HG03558 (cell line): ENCODE measurements around the gene EIF3K.

Source experiments
- ATAC-seq: cut with Tn5 transposase; IDR thresholded peaks from one replicate; pipeline ENCODE4 v1.9.1; 2021; ENCODE audit warnings: moderate number of reproducible peaks; ENCODE audit not compliant: unreplicated experiment; ENCODE audit errors: extremely low read depth

Gene EIF3K

DNA sequence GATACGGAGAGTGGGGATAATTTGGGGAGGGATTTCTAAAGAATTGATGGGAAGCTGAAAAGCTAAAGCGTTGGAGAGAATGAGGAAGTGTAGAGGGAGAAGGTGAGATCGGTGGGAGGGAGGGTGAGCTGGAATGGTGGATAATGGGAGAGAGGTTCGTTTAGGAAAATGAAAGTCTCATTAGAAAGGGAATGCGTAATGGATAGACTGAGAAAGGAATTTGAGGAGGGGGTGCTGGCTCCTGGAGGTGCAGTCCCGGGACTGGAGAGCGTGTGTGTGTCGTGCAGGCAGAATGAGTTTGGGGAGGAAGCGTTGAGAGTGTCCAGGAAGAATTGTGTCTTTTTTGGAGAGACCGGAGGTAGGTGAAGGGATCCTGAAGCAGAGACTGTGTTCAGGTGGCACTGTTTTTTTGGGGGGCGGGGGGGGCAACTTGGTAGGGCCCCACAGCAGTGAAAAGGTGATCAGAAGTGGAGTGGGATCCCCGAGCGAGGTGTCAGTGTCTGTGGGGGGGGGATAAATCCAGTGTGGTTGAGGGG is 29.8 kb downstream of the EIF3K start:
- ATAC-seq: no peak

DNA sequence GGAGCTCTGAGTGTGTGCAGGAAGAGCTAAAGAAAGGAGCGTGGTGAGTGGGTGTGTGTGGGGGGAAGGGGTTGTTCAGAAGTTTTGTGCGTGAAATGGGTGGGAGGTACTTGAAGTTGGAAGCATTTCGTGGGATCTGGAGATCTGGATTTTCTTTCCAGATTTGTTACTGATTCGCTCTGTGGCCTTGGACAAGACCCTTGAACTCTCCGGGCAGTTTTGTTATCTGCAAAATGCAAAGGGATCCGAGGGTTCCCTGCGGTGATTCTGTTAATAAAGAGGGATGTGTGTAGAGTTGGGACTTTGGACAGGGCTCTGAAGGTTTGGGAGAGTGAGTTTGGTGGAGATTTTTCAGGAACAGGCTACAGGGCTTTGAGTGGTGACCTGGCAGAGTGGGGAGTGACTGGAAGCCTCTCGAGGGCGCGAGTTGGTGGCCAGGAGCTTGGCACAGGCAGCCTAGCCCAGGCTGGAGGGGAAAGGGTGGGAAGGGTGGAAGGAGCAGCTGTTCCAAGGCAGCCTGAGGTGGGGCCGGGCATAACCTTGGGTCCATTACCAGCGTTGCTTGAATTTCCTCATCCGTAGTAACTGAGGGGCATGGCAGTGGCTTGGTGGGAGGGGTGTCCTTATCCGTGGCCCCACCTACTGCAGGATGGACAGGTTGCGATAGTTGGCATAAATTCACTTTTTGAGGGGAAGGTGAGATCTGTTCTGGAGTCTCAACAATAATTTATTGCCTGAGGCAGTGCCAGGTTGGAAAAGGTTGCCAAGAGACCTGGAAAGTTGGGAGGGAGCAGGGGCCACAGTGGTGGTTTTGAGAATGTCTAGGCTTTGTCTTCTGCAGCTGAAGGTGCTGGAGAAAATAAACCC is 30.6 kb downstream of the EIF3K start:
- no peak for ATAC-seq

DNA sequence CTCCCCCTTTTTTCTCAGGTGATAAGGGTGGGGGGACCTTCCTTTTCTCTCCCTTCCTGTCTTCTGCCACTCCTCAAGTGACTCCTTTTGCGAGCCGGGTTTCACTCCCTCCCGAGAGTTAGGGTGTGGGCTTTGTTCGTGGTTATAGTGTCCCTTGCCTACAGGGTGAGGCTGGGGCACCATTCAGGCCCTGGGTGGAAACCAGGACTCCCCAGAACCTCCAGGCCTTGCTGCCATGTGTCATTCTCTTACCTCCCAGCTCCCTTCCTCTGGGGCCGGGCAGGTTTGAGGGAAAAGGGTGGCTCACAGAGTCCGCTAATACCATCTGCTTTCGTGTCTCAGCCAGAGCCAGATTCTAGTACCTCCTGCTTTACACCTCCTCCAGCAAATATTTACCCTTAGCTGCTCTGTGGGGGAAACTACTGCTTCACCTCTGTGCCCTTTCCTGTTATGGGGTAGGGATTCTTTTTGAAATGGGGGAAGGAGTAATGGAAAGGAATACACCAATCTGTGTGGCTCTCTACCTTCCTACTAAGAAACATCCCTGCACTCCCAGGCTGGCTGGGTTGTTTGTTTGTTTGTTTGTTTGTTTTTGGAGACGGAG is 31.3 kb downstream of the EIF3K start:
- no peak for ATAC-seq

DNA sequence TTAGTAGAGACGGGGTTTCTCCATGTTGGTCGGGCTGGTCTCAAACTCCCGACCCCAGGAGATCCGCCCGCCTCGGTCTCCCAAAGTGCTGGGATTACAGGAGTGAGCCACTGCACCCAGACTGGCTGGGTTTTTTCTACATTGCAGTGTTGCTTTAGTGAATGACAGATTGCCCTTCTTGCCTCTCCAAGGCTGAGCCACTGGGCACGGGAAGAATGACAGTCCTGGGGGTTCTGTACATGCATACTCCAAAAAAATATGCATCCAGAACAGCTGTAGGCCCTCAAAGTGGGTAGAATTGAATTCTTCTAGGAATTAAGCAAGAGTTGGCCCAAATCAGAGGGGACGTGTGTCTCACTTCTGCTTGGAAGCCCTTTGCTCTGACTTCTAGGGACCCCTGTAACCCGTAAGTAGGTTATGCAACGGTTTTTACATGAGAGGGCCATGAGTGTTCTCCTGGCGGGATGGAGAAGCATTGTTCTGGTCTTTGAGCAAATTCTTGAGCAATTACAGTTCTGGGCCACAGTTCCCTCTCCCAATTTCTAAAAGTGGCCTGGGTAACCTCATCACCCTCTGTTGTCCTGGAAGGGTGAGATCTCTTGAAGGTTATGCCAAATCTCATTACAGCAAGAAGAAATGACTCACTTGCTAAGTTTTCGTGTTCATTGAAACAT is 32.1 kb downstream of the EIF3K start:
- ATAC-seq: no peak

DNA sequence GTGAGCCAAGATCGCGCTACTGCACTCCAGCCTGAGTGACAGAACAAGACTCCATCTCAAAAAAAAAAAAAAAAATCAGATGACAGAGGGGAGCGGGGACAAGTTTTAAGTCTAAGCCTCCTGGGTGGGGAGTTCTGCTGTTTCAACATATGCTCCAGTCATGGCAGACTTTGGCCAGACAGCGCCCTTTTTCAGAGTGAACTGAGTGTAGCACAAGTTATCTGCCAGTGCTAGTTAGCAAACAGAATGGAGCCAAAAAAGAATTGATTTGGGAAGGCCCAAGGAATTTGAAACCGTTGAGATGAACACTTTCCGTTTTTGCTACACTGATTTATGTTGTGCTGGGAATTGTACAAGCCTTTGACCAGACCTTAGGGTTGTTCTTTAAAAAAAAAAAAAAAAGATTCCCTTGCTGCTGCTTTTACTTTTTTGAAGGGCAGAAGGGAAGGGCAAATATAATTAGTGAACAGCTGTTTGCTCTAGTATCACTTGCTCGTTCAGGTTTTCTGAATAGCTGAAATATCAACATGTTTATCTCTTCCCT is 34.1 kb downstream of the EIF3K start:
- ATAC-seq: no peak

DNA sequence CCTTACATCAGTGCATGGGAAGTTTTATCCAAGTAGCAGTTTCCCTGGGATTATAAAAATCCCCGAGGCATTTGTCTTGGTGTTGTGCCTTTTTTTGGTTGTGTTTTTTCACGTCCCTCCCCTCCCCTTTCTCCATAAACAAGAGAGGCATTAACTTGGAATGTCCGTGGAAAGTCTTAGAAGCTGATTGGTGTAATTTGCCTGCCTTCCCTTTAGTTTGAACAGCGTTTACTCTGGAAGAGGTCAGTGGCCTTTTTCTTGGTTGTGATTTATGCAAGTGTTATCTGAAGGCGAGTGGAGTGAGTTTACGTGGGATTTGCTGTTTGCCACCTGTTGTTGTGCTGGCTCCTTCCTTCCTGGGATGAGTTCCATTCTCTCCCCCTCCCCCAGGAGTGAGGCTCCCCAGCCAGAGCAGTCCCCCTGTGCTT is 35.7 kb downstream of the EIF3K start:
- ATAC-seq: no peak

DNA sequence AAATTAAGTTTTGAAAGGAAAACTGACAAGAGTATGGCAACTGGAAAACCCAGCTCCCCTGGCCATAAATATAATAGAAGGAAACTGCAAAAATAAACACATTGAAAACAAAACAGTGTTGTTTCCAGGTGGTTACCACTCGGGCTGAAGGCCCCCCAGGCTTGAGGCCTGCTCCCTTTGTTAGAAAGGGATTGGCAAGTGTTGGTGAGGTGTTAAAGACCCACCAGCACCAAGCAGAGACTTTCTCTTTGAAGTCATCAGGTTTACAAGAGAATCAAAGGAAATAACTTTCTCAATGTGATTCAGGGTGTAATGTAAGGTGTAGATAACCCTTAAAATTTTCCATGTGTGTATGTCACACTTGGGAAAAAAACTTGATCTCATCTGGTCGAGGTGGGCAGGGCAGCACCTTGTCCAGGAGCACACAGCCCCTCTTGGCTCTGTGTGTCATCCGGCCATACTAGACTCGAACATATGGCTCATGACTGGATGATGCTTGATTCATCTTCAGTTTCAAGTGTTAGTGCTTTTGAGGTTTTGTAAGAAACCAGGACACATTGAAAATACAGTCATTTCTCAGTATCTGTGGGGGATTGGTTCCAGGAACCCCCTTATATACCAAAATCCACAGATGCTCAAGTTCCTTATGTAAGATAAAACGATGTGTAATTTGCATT is 36.3 kb downstream of the EIF3K start:
- no peak for ATAC-seq

DNA sequence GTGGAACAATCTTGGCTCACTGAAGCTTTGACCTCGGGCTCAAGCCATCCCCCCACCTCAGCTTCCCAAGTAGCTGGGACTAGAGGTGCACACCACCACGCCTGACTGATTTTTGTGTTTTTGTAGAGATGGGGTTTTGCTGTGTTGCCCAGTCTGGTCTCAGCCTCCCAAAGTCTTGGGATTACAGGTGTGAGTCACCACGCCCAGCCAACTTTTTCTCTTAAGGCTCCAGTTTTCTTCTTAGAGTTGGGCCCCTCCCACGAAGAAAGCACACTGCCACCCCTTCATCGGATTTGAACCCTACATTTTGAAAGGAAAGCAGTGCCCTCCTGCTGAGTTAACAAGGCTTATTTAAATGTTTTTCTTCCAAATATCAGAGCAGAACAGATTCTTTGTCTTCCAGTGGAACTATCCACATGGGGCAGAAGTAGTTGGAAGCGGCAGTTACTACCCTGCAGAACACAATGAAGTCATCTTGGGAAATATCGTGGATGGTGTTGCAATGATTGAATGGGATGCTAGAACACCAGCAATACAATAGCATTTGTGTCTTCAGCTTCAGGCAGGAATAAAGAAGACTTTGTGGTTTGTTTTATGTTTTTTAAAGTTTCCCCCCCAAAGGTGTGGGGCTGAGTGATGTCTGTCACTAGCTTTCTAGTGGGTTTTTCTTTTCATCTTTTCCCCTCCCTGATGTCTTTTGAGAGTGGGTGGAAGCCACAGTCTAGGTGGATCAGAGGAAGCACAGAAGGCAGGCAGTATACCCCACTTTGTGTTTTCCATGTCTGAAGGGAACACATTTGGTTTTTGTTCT is 37.4 kb downstream of the EIF3K start:
- no peak for ATAC-seq

DNA sequence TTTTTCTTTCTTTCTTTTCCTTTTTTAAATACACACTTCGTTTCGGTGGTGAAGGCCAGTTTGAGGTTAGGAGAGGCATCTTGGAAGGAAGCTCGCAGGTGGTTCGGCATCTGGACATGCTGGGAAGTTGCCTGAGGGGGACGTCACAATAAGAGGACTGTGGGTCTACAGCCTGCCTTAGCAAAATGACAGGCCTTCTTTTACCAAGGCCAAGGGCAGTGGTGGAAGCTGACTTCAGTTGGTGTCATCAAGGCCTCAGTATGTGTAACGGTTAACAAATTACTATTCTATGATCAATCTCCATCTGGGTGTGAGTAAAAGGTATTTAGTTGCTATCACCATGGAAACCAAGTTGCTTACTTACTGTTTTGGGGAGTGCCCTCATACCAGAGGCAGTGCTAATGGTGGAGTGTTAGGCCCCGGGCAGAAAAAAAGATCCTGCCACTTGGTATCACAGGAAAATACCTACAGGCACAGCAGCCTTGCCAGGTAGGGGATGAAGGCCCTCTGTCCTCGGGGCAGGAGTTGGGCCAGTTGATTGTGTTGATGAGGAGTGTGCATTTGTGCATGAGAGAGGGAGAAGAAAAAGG is 38.7 kb downstream of the EIF3K start:
- no peak for ATAC-seq

DNA sequence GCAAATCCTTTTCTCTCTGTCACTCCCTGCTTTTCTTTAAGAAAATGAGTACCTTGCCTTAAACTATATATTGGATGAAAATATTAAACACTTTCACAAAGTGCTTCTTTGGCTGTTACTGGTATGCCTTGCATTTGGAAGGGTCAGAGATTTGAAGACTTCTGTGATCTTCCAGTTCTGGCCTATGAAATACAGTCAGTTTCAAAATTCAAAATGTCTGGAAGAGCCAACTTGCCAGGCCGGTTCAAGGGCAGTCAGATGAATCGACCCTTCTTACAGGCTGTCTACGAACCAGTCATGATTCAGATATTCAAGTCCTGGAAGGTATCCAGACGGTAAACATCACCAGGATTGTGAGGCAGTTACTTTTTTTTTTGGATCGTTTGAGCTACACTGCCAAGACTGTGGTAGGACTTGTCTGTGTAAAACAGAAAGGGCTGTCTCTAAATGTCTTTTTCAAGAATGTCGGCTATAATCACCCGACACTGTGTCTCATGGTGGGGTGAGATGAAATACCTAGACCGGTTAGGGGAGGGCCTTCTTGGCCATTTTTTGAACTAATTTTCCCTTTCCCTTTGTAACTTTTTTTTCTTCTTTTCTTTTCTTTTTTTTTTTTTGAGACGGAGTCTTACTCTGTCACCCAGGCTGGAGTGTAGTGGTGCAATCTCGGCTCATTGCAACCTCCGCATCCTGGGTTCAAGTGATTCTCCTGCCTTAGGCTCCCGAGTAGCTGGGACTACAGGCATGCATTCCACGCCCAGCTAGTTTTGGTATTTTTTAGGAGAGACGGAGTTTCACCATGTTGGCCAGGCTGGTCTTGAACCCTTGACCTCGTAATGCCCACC is 39.7 kb downstream of the EIF3K start:
- ATAC-seq: no peak

DNA sequence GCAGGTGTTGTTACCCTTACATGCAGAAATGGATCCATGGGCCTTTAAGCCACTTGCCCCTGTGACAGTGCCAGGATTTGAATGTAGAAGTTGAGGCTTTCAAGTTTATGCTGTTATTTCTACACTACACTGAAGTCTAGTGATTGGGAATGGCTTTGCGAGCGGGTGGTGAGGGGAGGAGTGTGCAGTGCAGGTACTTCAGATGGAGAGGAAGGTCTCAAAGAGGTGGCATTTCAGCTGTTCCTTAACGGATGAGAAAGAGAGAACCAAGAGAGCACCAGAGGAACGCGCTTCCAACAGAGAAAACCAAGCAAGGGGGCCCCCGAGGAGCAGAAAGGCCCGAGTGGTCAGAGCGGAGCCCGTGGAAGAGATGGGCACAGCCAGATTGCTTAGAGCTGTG is 41.7 kb downstream of the EIF3K start:
- no peak for ATAC-seq

DNA sequence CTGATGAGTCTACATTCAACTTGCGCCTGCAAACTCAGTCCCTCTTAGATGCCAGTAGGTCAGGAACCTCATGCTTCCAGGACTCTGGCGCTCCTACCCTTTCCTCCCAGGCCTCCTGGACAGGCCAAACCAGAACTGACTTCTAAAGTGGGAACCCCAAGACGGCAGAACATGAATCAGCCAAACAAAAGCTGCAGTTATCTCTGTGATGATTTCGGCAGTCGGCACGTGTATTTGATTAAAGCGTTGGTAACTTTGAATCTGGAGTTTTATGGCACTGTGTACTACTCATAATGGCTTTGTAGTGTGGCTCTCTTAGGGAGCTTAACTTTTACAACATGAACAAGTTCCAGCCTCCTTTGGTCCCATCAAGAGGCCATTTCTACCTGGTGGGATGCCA is 42.1 kb downstream of the EIF3K start:
- ATAC-seq: no peak

DNA sequence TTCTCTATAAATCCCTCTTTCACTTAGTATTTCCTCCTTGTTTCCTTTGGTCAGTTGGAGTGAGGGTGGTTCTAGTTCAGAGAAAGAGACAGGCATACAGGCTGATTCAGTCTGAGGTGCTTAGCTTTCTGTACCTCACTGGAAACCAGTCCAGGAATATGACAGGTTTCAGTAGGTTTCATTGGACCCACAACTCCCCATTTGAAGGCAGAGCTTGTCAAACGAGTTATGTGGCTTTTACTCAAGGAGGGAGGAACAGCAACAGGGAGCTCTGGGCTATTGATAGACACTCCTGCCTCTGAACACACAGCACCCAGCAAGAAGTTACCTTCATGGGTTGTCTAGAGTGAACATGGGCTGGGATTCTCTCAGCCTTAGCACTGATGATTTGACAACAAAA is 43.0 kb downstream of the EIF3K start:
- ATAC-seq: no peak

DNA sequence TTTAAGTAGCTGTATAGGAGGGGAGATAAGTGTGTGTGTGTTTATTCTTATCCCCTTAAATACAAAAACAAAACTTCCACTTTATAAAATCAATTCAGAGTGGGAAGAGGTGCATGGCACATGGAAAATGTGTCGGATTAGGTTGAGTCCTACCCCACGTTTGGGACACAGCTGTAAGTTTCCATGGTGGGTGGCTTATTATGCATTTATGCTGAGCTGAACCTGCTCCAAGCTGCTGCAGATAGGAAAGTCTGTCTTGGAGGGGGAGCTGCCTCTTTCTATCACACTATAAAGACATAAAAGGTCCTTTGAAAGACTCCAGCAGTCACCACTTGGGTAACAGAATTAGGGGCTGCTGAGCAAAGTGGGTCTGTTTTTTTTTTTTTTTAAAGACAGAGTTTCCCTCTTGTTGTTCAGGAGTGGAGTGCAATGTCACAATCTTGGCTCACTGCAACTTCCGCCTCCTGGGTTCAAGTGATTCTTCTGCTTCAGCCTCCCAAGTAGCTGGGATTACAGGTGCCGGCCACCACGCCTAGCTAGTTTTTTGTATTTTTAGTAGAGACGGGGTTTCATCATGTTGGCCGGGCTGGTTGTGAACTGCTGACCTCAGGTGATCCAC is 43.7 kb downstream of the EIF3K start:
- ATAC-seq: no peak

DNA sequence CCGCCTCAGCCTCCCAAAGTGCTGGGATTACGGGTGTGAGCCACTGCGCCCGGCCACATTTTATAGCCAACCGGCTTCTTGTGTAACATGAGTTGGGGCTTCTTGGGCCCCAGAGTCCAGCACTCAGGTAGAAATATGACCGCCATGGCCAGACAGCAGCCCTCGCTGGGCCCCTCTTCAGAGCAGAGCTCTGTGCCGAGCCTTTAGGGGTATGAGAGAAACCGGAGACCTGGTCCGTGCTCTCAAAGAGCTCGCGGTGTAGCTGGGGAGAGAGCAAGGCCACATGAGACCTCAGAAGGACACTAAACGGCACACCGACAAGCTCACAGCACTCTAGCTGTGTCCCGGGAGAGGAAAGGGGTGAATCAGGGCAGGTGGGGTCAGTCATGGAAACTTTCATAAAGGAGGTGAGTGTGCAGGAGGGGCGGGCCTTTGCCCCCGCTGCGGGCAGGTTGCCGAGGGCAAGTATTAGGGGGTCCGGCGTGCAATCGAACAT is 44.2 kb downstream of the EIF3K start:
- ATAC-seq: no peak

DNA sequence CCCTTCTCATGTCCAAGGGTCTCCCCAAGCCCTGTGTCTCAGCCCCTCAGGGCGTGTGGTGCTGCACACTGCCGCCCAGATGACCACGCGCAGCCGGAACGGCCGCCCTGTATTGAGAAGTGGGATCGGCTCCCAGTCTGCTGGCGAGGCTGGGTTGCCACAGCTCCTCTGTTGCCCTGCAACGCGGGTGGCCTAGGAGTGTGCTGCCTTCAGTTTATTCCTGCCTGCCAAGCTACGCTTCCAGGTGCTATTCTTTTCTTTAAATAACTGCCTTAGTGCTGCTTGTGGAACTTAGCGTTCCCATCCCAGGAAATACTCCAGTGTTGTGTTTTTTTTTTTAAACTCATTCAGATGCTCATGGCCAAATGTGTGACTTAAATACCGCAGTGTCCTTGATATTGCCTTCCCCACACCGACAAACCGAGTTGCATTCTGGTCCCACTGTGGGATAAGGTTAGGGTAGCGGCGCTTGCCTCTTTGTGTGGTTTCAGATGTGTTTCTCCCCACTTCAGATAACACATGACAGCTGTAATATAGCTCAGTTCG is 45.0 kb downstream of the EIF3K start:
- ATAC-seq: no peak

DNA sequence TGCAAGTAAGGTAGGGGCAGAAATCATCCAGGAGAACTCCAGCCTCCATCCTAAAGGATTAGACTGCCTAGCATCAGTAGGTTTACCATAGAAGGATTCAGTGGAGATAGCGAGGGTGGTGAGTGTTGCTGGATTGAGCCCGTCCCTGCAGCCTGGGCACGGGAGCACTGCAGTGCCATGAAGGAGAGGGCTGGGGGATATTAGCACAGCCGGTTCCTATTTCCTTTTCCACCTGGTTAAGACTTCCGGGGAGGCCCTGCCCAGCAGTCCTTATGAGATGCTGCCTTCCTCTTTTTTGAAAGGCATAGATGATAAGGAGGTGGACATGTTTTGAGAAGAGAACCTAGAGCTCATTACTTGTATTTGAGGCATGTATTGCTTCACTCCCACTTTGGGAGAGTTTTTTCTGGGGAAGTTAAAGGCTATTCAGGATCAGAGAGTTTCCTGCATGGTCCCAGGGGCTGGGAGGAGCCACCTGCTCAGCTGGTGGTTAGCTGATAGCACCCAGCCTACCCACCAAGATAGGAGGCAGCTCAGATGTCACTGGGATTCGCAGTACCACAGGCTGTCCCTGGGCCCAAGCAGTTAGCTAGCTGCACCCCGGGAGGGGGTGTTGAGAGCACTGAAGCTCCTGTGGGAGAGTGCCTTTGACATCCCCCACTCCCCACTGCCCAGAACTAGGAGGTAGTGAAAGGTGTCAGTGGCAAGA is 45.7 kb downstream of the EIF3K start:
- ATAC-seq: no peak
